ENCODE measurements around the gene P2RY6. TPM values are rescaled to one million over a fixed set of nuclear protein-coding genes. Genes with fewer than 3 reads are reported as not detected.

P2RY6 gene
- total and polyA plus RNA-seq, 2 of the 8 experiments (the other 6 are each of a cell fraction or from before 2014, with no cell fraction given) = 0.15 TPM; not detected in 1

GRCh38 chr11:73287400-73288101 is 15.4 kb downstream of the P2RY6 start:
- 83% methylated on average over 9 of the region's 10 CpGs; no CpG with 5 or more reads in 1 of the 2 experiments for WGBS, 2 experiments (ENCODE audit: extremely low coverage in 1 of 2, insufficient coverage in 1 of 2, insufficient read length in 1 of 2, insufficient replicate concordance in 2 of 2, low coverage in 1 of 2, low lambda C conversion rate in 2 of 2, missing lambda C conversion rate in 1 of 2)
- ChIA-PET CTCF (ENCODE audit: partially characterized antibody) (interaction anchor here (0.6 to 19.0 kb wide), 25 partner anchors 7 to 455 kb away, joined by 3 to 233 read pairs (median 5); partner anchors contain the start of genes ARHGEF17 and P2RY6), POLR2A (ENCODE audit: partially characterized antibody) (interaction anchor here (0.6 kb wide), 1 partner anchor 120 kb away, joined by 5 read pairs; no protein-coding TSS in a partner anchor)
- Histone ChIP-seq H2BK120ac (replicated peaks; ENCODE audit: low read depth, low read length) (no peak overlapping the region), H2BK15ac (ENCODE audit: low read length) (no peak overlapping the region), H3K23ac (ENCODE audit: insufficient read length) (no peak overlapping the region), H2AK5ac (ENCODE audit: low read depth, low read length) (no peak overlapping the region), H4K20me1 (replicated peaks in 1 of 2; ENCODE audit: control insufficient read depth in 1 of 2, insufficient read depth in 2 of 2, low read length in 2 of 2) (no peaks in the 10 kb centered on the region), H2BK12ac (ENCODE audit: low read depth, low read length) (no peak overlapping the region), H4K91ac (replicated peaks; ENCODE audit: insufficient read length, low read length) (no peak overlapping the region), H3K4me2 (ENCODE audit: insufficient read depth in 1 of 2, low read depth in 2 of 2, low read length in 2 of 2) (no peak overlapping the region), H3K14ac (ENCODE audit: insufficient read length) (no peak overlapping the region), H3K9me3 (ENCODE audit: insufficient read depth in 2 of 2, low read depth in 1 of 2, low read length in 1 of 2) (no peaks in the 10 kb centered on the region), H4K8ac (ENCODE audit: extremely low read depth, insufficient read depth, low read length) (no peak overlapping the region), H3K56ac (replicated peaks; ENCODE audit: insufficient read length, low read depth, low read length) (no peak overlapping the region), H3K4me1 (replicated peaks in 1 of 4; ENCODE audit: control insufficient read depth in 3 of 4, insufficient read depth in 4 of 4, low read length in 3 of 4) (peaks cover 0 to 7% (median 1%) of the 10 kb centered on the region in 4 experiments; a peak in 5 of 7 replicates), H2BK20ac (ENCODE audit: low read length) (no peak overlapping the region), H3K36me3 (ENCODE audit: control insufficient read depth in 2 of 4, insufficient read depth in 4 of 4, low read length in 3 of 4) (no peaks in the 10 kb centered on the region), H3K79me2 (ENCODE audit: control insufficient read depth in 1 of 2, insufficient read depth in 2 of 2, low read length in 2 of 2) (no peaks in the 10 kb centered on the region), H3K4ac (replicated peaks; ENCODE audit: insufficient read length, low read depth, low read length) (no peak overlapping the region), H3K23me2 (ENCODE audit: low read depth, low read length) (no peaks in the 10 kb centered on the region), H2AFZ (ENCODE audit: low read length) (no peak overlapping the region), H3K79me1 (ENCODE audit: low read depth, low read length) (no peaks in the 10 kb centered on the region), H3K4me3 (ENCODE audit: extremely low read depth in 1 of 4, insufficient read depth in 2 of 4, low read depth in 3 of 4, low read length in 4 of 4) (no peak overlapping the region), H2BK5ac (ENCODE audit: low read depth, low read length) (no peak overlapping the region), H4K5ac (ENCODE audit: insufficient read length, low read depth, low read length) (no peak overlapping the region), H3K9ac (replicated peaks in 1 of 4; ENCODE audit: extremely low read depth in 1 of 4, low read depth in 3 of 4, low read length in 3 of 4) (no peak overlapping the region), H3K18ac (ENCODE audit: extremely low read depth, low read length) (no peak overlapping the region), H3K27ac (ENCODE audit: low read depth, low read length) (no peak overlapping the region), H3K27me3 (replicated peaks in 1 of 4; ENCODE audit: control insufficient read depth in 3 of 4, extremely low read depth in 1 of 4, insufficient read depth in 3 of 4, low read length in 3 of 4) (no peaks in the 10 kb centered on the region; a peak in 3 of 7 replicates)
- FAIRE-seq = no peak
- DNase-seq (ENCODE audit: low read depth in 1 of 2, low spot score in 2 of 2) = no peak
- TF ChIP-seq KDM5A (IDR thresholded peaks at IDR 0.05; ENCODE audit: low read length) (no peak), GTF2F1 (IDR thresholded peaks at IDR 0.05; ENCODE audit: borderline replicate concordance, low read depth, low read length) (no peak), USF2 (IDR thresholded peaks at IDR 0.05; ENCODE audit: low read length) (no peak), ATF2 (IDR thresholded peaks at IDR 0.05; ENCODE audit: low read length) (no peak), NANOG (IDR thresholded peaks at IDR 0.05; ENCODE audit: insufficient read depth, low read depth, low read length, poor library complexity, severe bottlenecking) (no peak), NRF1 (IDR thresholded peaks at IDR 0.05; ENCODE audit: low read depth, low read length) (no peak), JUND (IDR thresholded peaks at IDR 0.05; ENCODE audit: low read length) (no peak), TEAD4 (IDR thresholded peaks at IDR 0.05; ENCODE audit: low read depth, low read length) (no peak), MAFK (IDR thresholded peaks at IDR 0.05; ENCODE audit: low read depth, low read length) (no peak)

Measured in H1 (cell line).